SIG-M5 treated with dmso at 0.1 percent for 504 hours (cell line): ENCODE measurements around the gene RPS19BP1.
A peak's percentile ranks its signal among the peaks of the same experiment; 100 is the strongest.
"Not testable (repeated sequence)": the region's sequence is repeated elsewhere in the genome, so short reads cannot be mapped to it uniquely, and the experiment has no call there.

Experiments used
- DNase-seq: peaks from one replicate; lab custom pipeline; 2025; ENCODE audit not compliant: unreplicated experiment; lab: John Stamatoyannopoulos, UW

Gene RPS19BP1

GRCh38 chr22:39514373-39514973 lies 18.1 kb downstream of the RPS19BP1 start:
- DNase-seq: peak; percentile 68

- no peak for DNase-seq
These were observed 18.8 kb downstream of the RPS19BP1 start for GRCh38 chr22:39513791-39514190.

- no peak for DNase-seq
These were observed 20.5 kb downstream of the RPS19BP1 start for GRCh38 chr22:39512026-39512425.

GRCh38 chr22:39511226-39511625 lies 21.3 kb downstream of the RPS19BP1 start:
- no peak for DNase-seq

- no peak for DNase-seq
These were observed 21.9 kb downstream of the RPS19BP1 start for GRCh38 chr22:39510529-39511149.

- no peak for DNase-seq
These were observed 24.2 kb downstream of the RPS19BP1 start for GRCh38 chr22:39508393-39508792.

GRCh38 chr22:39507021-39507420 lies 25.5 kb downstream of the RPS19BP1 start:
- DNase-seq: not testable (repeated sequence)

- DNase-seq: no peak
These were observed 28.5 kb downstream of the RPS19BP1 start for GRCh38 chr22:39504071-39504470.

GRCh38 chr22:39503630-39504029 lies 28.9 kb downstream of the RPS19BP1 start:
- DNase-seq: peak; percentile 20

GRCh38 chr22:39502789-39503409 lies 29.6 kb downstream of the RPS19BP1 start:
- peak; percentile 53 for DNase-seq

GRCh38 chr22:39502109-39502788 lies 30.3 kb downstream of the RPS19BP1 start, which contains the start of gene MIEF1:
TSS of gene MIEF1 (plus strand) at chr22:39502290. CDS start at chr22:39511295, 9,005 bp downstream.
- DNase-seq: peak; percentile 83

GRCh38 chr22:39501644-39502108 lies 30.9 kb downstream of the RPS19BP1 start:
- no peak for DNase-seq

- no peak for DNase-seq
These were observed 32.4 kb downstream of the RPS19BP1 start for GRCh38 chr22:39500101-39500500.

GRCh38 chr22:39498802-39499201 lies 33.7 kb downstream of the RPS19BP1 start:
- no peak for DNase-seq

- DNase-seq: no peak
These were observed 34.2 kb downstream of the RPS19BP1 start for GRCh38 chr22:39498368-39498767.

GRCh38 chr22:39497429-39497828 lies 35.1 kb downstream of the RPS19BP1 start:
- no peak for DNase-seq

GRCh38 chr22:39496131-39496838 lies 36.3 kb downstream of the RPS19BP1 start:
- DNase-seq: peak; percentile 78

GRCh38 chr22:39494471-39495120 lies 38.0 kb downstream of the RPS19BP1 start:
- DNase-seq: no peak

GRCh38 chr22:39493759-39494158 lies 38.8 kb downstream of the RPS19BP1 start:
- no peak for DNase-seq

- no peak for DNase-seq
These were observed 40.4 kb downstream of the RPS19BP1 start for GRCh38 chr22:39492186-39492585.
